ENCODE data around the gene AGAP1. TPM values are rescaled to one million over a fixed set of nuclear protein-coding genes. Genes with fewer than 3 reads are reported as not detected.

AGAP1 gene
- polyA plus RNA-seq, 2 of the 4 experiments (the other 2 are of a cell fraction): 20.2 to 21.9 TPM

DNA sequence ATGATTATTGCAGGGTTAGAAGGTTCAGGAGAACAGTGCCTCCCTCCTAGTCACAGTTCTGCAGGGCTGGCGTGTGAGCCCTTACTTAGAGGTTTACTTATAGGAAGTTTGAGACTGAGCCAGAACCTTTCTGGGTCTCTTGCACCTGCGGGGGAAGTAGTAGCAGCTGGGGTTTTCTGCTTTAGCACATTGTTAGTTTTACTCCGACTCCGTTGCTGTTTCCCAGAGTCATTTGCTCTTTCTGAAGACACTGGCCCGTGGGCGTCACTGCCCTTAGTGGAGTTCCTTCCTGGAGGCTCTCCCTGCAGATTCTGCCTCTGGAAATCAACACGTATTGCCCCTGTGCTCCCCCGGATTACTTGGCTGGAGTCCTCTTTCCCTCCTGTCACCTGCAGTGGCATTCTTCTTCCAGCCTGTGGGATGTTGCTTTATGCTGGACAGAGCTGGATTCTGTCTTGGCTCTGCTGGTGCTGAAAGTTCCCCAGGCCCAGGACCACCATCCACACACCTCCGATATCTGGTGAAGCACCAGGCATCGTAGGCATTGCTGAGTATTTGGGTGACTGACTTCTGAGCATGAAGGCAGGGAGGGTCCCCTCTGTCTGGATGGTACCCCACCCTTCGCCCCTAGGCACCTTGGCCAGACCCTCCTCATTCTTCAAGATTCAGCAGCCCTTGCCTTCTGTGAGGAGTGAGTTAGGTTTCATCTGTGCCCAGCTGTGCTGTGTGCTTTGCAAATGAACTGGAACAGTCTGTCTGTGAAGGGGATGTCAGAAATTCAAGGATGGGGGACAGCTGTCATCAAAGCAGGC is 51.7 kb downstream of the AGAP1 start:
- ChIA-PET CTCF (interaction anchor here (0.6 kb wide), 1 partner anchor 72 kb away, joined by 3 read pairs; no protein-coding TSS in a partner anchor), POLR2A (no interaction called here)
- TF ChIP-seq, protein P1, sequence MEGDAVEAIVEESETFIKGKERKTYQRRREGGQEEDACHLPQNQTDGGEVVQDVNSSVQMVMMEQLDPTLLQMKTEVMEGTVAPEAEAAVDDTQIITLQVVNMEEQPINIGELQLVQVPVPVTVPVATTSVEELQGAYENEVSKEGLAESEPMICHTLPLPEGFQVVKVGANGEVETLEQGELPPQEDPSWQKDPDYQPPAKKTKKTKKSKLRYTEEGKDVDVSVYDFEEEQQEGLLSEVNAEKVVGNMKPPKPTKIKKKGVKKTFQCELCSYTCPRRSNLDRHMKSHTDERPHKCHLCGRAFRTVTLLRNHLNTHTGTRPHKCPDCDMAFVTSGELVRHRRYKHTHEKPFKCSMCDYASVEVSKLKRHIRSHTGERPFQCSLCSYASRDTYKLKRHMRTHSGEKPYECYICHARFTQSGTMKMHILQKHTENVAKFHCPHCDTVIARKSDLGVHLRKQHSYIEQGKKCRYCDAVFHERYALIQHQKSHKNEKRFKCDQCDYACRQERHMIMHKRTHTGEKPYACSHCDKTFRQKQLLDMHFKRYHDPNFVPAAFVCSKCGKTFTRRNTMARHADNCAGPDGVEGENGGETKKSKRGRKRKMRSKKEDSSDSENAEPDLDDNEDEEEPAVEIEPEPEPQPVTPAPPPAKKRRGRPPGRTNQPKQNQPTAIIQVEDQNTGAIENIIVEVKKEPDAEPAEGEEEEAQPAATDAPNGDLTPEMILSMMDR (IDR thresholded peaks at IDR 0.05): no peak
- TF ChIP-seq MYC (IDR thresholded peaks at IDR 0.05; ENCODE audit: borderline replicate concordance, low read length) (no peak), REST (IDR thresholded peaks at IDR 0.05) (no peak), GATA3 (IDR thresholded peaks at IDR 0.05; ENCODE audit: borderline replicate concordance) (no peak), JUNB (IDR thresholded peaks at IDR 0.05) (no peak), JUN (IDR thresholded peaks at IDR 0.05) (no peak), FOSL2 (IDR thresholded peaks at IDR 0.05) (no peak), FOSL2 (CRISPR knock-in tag; IDR thresholded peaks at IDR 0.05) (no peak), HOXB13 (CRISPR knock-in tag; IDR thresholded peaks at IDR 0.05; ENCODE audit: low read depth) (no peak), RFX5 (IDR thresholded peaks at IDR 0.05) (no peak), EP300 (IDR thresholded peaks at IDR 0.05) (no peak), RAD21 (conservative IDR thresholded peaks at IDR 0.05 in 1 of 2, IDR thresholded peaks at IDR 0.05 in 1 of 2) (no peak), BHLHE40 (IDR thresholded peaks at IDR 0.05; ENCODE audit: low read depth, low read length) (no peak), SREBF2 (IDR thresholded peaks at IDR 0.05) (no peak), MAZ (IDR thresholded peaks at IDR 0.05; ENCODE audit: borderline replicate concordance, low read depth, low read length) (no peak), CBX2 (IDR thresholded peaks at IDR 0.05; ENCODE audit: borderline replicate concordance, low read depth) (no peak)
- TF ChIP-seq, protein P2, sequence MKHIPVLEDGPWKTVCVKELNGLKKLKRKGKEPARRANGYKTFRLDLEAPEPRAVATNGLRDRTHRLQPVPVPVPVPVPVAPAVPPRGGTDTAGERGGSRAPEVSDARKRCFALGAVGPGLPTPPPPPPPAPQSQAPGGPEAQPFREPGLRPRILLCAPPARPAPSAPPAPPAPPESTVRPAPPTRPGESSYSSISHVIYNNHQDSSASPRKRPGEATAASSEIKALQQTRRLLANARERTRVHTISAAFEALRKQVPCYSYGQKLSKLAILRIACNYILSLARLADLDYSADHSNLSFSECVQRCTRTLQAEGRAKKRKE (CRISPR knock-in tag; IDR thresholded peaks at IDR 0.05; ENCODE audit: low read depth): no peak
- TF ChIP-seq, protein P3, sequence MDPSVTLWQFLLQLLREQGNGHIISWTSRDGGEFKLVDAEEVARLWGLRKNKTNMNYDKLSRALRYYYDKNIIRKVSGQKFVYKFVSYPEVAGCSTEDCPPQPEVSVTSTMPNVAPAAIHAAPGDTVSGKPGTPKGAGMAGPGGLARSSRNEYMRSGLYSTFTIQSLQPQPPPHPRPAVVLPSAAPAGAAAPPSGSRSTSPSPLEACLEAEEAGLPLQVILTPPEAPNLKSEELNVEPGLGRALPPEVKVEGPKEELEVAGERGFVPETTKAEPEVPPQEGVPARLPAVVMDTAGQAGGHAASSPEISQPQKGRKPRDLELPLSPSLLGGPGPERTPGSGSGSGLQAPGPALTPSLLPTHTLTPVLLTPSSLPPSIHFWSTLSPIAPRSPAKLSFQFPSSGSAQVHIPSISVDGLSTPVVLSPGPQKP (IDR thresholded peaks at IDR 0.05; ENCODE audit: low read depth, low read length): no peak
- TF ChIP-seq, protein P4, sequence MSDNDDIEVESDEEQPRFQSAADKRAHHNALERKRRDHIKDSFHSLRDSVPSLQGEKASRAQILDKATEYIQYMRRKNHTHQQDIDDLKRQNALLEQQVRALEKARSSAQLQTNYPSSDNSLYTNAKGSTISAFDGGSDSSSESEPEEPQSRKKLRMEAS (IDR thresholded peaks at IDR 0.05): no peak
- ATAC-seq: no peak
- Histone ChIP-seq H3K27ac (no peak overlapping the region), H3K4me1 (0 out of 3 replicates have a peak, but pooled peaks cover 4% of the 10 kb centered on the region), H3K4me3 (no peak overlapping the region), H3K9me3 (no peaks in the 10 kb centered on the region), H3K4me2 (no peak overlapping the region)
- no peak for FAIRE-seq
- 81% methylated on average over 11 of the region's 11 CpGs for WGBS (ENCODE audit: missing lambda C conversion rate)
- DNase-seq (ENCODE audit: low read depth in 1 of 2, low spot score in 1 of 2): no peak

Data from A549 (cell line).